GM12865 (cell line): ENCODE data around the gene GABRB2.
"Not testable (repeated sequence)": the region's sequence is repeated elsewhere in the genome, so short reads cannot be mapped to it uniquely, and the experiment has no call there.

Experiments
- DNase-seq: peaks from one replicate; pipeline ENCODE4 v3.0.0; 2010; ENCODE audit warnings: low read depth
- H3K4me3 ChIP-seq: 2 replicates; pipeline ENCODE4 v1.5.1; 2011; ENCODE audit warnings: mild to moderate bottlenecking, low read depth, low read length, control low read depth
- TF ChIP-seq, protein P1 (sequence below): IDR thresholded peaks from 2 replicates; pipeline ENCODE4 v1.5.1; 2011; ENCODE audit warnings: low read length, control low read depth, low read depth, inconsistent platforms; ENCODE audit not compliant: insufficient read depth; ENCODE audit errors: missing control alignments

GABRB2 gene

DNA sequence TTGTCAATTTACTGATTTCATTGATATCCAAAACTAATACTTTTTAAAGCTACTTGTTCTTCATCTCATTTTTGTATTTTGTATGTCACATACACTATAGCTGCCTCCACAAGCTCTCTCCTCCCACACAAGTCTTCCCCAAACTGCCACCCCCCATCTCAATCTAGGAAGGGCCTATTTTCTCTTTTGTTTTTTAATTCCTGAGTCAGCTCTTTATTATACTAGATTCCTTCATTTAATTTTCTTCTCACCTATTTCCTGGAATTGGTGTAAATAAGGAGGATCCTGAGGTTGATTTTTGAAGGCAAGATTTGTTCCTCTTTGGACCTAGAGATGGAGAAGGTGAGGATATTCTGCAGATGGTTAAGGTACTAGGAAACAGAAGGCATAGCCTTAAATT is 277.4 kb downstream of the GABRB2 start:
- TF ChIP-seq, protein P1, sequence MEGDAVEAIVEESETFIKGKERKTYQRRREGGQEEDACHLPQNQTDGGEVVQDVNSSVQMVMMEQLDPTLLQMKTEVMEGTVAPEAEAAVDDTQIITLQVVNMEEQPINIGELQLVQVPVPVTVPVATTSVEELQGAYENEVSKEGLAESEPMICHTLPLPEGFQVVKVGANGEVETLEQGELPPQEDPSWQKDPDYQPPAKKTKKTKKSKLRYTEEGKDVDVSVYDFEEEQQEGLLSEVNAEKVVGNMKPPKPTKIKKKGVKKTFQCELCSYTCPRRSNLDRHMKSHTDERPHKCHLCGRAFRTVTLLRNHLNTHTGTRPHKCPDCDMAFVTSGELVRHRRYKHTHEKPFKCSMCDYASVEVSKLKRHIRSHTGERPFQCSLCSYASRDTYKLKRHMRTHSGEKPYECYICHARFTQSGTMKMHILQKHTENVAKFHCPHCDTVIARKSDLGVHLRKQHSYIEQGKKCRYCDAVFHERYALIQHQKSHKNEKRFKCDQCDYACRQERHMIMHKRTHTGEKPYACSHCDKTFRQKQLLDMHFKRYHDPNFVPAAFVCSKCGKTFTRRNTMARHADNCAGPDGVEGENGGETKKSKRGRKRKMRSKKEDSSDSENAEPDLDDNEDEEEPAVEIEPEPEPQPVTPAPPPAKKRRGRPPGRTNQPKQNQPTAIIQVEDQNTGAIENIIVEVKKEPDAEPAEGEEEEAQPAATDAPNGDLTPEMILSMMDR, result no peak
- DNase-seq, result no peak
- no peak overlapping the region for H3K4me3 ChIP-seq

DNA sequence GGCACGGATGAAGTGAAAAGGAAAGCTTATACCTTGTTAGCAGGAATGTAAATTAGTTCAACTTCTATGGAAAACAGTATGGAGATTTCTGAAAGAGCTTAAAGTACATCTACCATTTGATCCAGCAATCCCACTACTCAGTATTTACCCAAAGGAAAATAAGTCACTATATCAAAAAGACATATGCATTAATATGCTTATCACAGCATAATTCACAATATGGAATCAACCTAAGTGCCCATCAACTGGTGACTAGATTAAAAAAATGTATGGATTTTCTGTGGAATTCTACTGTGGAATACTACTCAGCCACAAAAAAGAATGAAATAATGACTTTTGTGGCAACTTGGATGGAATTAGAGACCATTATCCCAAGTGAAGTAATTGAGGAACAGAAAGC is 279.6 kb downstream of the GABRB2 start:
- no peak overlapping the region for H3K4me3 ChIP-seq
- no peak for DNase-seq
- TF ChIP-seq, protein P1, result no peak

DNA sequence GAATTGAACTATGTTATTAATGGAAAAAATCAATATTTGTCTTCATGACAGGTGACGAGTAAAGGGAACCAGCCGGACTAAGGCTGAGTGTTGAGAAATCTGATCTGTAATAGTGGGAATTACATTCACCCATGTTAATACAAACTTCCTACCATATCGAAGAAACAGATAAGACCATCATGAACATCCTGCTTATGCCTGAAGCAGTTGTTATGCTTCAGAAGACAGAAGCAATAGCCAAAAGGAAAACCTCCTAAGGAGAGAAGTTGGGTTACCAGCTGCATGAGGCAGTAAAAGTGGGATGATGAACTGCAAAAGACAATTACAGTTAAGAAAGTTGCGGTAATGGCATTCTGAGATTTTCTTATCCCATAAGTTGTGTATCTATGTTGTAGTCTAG is 281.5 kb downstream of the GABRB2 start:
- TF ChIP-seq, protein P1, result no peak
- no peak overlapping the region for H3K4me3 ChIP-seq
- DNase-seq, result no peak

DNA sequence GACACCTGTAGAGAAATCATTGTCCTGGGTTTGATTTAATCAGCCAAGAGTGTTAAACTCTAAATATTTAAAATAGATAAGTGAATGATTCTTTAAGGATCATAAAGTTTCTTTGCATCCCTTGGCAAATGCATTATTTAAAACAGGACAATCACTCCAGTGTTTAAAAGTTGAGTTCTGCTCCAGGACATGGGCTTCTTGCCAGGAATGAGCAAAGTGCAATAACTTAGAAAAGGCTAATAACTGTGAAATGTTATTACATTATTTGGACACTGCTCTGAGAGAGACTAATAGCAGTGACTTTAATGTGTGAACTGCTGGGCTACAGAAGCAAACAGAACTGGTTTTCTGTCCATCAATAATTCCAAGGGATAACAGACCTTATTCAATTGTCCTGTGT is 283.3 kb downstream of the GABRB2 start:
- H3K4me3 ChIP-seq, result no peak overlapping the region
- TF ChIP-seq, protein P1, result no peak
- no peak for DNase-seq

DNA sequence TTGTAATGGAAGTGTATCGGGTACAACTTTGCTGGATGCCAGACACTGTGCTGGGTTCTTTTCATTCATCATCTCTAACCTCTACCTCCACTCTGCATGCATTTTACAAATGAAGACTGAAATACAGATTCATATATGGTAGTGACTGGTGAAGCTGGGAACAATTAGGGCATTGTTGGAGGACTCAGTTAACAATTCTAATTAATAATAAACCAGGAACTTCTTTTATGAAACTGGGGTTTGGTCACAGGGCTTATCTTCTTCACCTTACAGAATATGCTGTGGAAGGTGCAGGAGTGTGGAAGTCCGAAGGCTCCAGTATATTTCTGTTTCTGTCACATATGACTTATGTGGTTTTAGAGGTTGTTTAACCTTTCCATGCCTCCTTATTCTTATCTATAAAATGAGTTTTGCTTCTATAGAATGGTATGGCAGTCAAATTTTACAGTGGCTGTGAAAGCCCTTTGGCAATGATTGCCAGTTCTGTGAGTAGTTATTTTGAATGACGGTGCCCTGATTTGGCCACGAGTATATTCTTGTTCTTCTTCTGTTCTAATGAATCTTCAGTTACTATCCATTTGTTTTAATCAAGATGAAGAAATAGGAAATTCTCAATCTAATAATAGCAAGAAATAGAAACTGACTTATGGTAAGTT is 284.7 kb downstream of the GABRB2 start:
- TF ChIP-seq, protein P1, result no peak
- H3K4me3 ChIP-seq, result no peak overlapping the region
- no peak for DNase-seq

DNA sequence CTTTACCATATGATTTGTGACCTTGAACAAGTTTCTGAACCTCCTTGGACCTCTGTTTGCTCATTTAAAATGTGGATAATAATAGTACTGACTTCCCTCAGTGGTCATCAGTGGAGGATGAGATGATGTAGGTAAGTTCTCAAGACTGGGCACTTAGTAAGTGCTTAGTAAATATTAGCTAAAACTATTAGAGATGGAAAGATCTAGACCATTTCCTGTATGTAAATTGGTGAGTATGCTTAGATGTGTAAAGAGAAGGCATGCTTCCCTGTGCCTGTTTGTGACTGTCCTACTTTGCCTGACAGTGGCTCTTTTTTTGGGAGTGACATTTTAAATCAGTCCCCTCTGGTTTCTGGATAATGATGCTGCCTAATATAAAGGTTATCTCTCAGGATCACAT is 288.1 kb downstream of the GABRB2 start:
- TF ChIP-seq, protein P1, result no peak

DNA sequence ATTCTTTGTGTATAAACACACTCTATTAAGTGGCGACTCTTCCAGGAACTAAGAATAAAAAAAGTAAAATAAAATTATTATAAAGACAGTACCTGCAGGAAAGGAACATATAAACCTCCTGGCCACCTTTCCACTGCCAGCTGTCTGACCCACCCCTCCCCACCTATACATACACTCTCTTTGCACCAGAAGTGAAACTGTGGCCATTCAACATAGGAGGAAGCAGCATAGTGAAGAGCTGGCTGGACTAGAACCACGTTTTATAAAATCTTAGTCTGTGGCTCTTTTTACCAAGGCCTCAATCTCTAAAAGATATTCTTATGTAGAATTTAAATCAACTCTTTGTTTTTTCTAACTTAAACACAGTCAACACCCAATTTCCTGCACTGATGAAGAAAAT is 289.6 kb downstream of the GABRB2 start:
- TF ChIP-seq, protein P1, result no peak
- H3K4me3 ChIP-seq, result no peak overlapping the region

More for the DNA sequence above, 288.1 kb downstream of the GABRB2 start:
- no peak overlapping the region for H3K4me3 ChIP-seq
- no peak for DNase-seq

DNA sequence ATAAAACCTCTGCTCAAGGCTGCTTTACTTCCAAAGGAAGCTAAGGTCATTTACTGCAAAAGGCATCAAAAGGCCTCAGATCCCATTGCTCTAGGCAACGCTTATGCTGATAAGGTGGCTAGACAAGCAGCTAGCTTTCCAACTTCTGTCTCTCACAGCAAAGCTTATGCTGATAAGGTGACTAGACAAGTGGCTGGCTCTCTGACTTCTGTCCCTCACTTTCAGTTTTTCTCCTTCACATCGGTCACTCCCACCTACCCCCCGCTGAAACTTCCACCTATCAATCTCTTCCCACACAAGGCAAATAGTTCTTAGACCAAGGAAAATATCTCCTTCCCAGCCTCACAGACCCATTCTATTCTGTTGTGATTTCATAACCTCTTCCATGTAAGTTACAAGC is 293.6 kb downstream of the GABRB2 start:
- H3K4me3 ChIP-seq, DNase-seq: not testable (repeated sequence)

More for the DNA sequence above, 289.6 kb downstream of the GABRB2 start:
- peak; percentile 5 for DNase-seq
